Astrocyte of the cerebellum (primary cell): ENCODE measurements around the gene CACUL1.
"Not testable (repeated sequence)": the region's sequence is repeated elsewhere in the genome, so short reads cannot be mapped to it uniquely, and the experiment has no call there.

Experiments
- DNase-seq: peaks from one replicate; pipeline ENCODE4 v3.0.0-alpha.2; 2011; ENCODE audit warnings: low read depth
- H3K4me3 ChIP-seq: 2 replicates; pipeline ENCODE4 v1.5.1; 2011; ENCODE audit warnings: mild to moderate bottlenecking, low read depth, low read length, moderate library complexity
- CTCF ChIP-seq: IDR thresholded peaks from 2 replicates; pipeline ENCODE4 v1.5.1; 2012; ENCODE audit warnings: low read length, low read depth, moderate library complexity, mild to moderate bottlenecking; ENCODE audit errors: missing control alignments
- in situ Hi-C: cut with HindIII; loops from 2 replicates; pipeline ENCODE4 v1.10.0; 2017; ENCODE audit warnings: low sequenced_read_pairs

Gene CACUL1

GRCh38 chr10:118663176-118663575, 91.6 kb downstream of the CACUL1 start:
- in situ Hi-C loops: loop anchor here (5.0 kb wide), 1 partner anchor 54 kb away; no protein-coding TSS in a partner anchor
- H3K4me3 ChIP-seq: no peak overlapping the region
- TF ChIP-seq CTCF: no peak
- no peak for DNase-seq

- no peak for TF ChIP-seq CTCF
- in situ Hi-C loops: loop anchor here (5.0 kb wide), 1 partner anchor 55 kb away; no protein-coding TSS in a partner anchor
- no peak for DNase-seq
- H3K4me3 ChIP-seq: no peak overlapping the region
Observed at GRCh38 chr10:118662228-118663035, 92.3 kb downstream of the CACUL1 start.

GRCh38 chr10:118658762-118659161, 96.0 kb downstream of the CACUL1 start:
- no peak overlapping the region for H3K4me3 ChIP-seq
- no peak for TF ChIP-seq CTCF
- DNase-seq: no peak
- in situ Hi-C loops: no loop called here

GRCh38 chr10:118658168-118658567, 96.6 kb downstream of the CACUL1 start:
- in situ Hi-C loops, H3K4me3 ChIP-seq, DNase-seq: not testable (repeated sequence)

GRCh38 chr10:118645294-118645693, 109.5 kb downstream of the CACUL1 start:
- DNase-seq, H3K4me3 ChIP-seq, in situ Hi-C loops: not testable (repeated sequence)

GRCh38 chr10:118642228-118642627, 112.5 kb downstream of the CACUL1 start:
- no peak overlapping the region for H3K4me3 ChIP-seq
- DNase-seq: no peak
- no peak for TF ChIP-seq CTCF
- in situ Hi-C loops: no loop called here

- no peak overlapping the region for H3K4me3 ChIP-seq
- in situ Hi-C loops: no loop called here
- no peak for DNase-seq
- TF ChIP-seq CTCF: no peak
Observed at GRCh38 chr10:118638680-118639079, 116.1 kb downstream of the CACUL1 start.
